HG02588 (cell line): Measurements from ENCODE around the gene NTF4.
"Not testable (repeated sequence)": the region's sequence is repeated elsewhere in the genome, so short reads cannot be mapped to it uniquely, and the experiment has no call there.

ENCODE experiments used
- ATAC-seq: cut with Tn5 transposase; IDR thresholded peaks from one replicate; pipeline ENCODE4 v1.9.1; 2021; ENCODE audit warnings: mild to moderate bottlenecking, moderate library complexity; ENCODE audit not compliant: unreplicated experiment

Gene NTF4

GRCh38 chr19:49091391-49092038 is 26.9 kb upstream of the NTF4 start:
- no peak for ATAC-seq

DNA sequence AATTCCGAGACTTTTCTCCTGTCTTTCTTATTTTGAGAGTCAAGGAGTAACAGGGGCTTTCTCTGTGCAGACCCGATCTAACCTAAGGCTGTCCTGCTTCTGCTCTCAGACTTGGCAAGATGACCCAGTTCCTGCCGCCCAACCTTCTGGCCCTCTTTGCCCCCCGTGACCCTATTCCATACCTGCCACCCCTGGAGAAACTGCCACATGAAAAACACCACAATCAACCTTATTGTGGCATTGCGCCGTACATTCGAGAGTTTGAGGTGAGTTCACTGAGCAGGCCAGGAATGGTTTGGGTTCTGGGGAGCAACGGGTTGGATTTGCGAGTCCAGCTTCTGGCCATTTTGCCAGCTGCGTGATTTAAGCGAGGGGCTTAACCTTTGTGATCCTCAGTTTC is 21.7 kb upstream of the NTF4 start:
- ATAC-seq, result no peak

GRCh38 chr19:49085868-49086232 is 21.2 kb upstream of the NTF4 start:
- ATAC-seq, result no peak

- peak; percentile 84 for ATAC-seq
These were observed 20.6 kb upstream of the NTF4 start, which contains the start of gene SNRNP70 for GRCh38 chr19:49085020-49085867. Gene SNRNP70, plus strand, starts transcription at chr19:49085451. Its CDS starts 964 bp downstream, at chr19:49086415.

DNA sequence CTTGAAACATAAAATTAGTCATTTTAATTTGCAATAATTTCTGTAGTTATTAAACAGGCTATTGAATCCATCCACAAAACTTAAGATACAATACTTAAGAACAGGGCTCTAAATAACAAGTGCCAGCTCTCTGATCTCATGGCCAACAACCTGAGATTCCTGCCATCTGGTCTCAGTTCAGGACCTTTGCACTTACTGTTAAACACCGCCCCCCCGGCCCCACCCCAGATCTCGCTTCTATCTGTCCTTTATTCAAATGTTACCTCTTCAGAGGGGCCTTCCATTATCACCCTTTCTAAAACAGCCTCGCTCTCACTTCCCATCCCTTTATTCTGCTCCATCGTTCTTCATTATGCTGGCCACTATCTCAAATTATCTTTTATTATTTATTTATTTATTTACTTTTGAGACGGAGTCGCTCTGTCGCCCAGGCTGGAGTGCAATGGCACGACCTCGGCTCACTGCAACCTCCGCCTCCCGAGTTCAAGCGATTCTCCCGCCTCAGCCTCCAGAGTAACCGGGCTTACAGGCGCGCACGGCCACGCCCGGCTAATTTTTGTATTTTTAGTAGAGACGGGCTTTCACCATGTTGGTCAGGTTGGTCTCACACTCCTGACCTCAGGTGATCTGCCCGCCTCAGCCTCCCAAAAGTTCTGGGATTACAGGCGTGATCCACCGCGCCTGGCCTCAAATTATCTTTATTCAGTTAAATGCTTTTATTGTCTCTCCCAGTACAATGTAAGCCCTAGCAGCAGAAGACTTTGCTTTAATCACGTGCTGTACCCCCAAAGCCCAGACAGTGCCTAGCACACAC is 19.8 kb upstream of the NTF4 start:
- ATAC-seq, result no peak

DNA sequence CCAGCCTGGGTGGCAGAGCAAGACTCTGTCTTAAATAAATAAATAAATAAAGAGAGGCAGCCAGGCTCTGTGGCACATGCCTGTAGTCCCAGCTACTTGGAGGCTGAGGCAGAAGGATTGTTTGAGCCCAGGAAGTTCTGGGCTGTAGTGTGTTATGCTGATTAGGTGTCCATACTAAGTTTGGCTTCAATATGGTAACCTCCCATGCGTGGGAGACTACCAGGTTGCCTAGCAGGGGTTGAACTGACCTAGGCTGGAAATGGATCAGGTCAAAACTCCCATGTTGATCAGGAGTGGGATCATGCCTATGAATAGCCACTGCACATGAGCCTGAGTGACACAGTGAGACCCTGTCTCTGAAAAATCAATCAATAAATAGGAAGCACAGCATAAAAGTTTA is 16.7 kb upstream of the NTF4 start:
- no peak for ATAC-seq

GRCh38 chr19:49080392-49080791 is 15.8 kb upstream of the NTF4 start:
- ATAC-seq, result no peak

- ATAC-seq, result not testable (repeated sequence)
These were observed 10.3 kb upstream of the NTF4 start for GRCh38 chr19:49074869-49075268.

DNA sequence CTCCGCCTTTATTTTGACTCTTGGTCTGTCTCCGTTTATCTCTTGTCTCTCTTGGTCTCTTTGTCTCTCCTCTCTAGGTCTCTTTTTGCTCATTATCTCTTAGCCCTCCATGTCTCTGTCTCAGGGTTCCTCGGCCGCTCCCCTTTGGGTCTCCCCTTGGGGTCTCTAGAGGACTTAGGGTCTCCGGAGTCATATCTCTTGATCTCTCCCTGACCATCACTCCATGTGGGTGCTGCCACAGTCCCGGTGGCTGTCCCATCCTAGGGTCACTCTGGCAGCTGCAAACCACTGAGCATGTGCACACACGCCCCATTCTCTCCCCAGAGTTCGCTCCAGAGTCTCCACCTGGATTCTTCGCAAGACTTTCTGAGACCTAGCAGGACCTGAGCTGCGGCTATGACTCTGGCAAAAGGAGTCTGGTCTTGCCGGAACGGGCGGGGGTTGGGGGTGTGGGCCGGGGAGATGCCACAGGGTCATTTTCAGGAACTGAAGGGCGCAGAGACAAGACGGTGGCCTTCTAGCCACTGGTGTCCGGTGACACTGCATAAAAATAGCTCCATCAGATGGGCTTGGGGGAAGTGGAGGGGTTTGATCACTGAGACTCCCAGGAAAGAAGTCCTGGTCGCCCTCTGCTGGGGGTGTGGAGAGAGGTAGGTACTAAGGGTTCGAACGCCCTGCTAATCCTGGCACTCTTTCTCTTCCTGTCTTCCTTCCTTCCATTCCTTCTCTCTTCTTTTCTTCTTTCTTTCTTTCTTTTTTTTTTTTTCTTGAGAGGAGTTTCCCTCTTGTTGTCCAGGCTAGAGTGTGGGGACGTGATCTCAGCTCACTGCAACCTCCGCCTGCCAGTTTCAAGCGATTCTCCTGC is 9.1 kb upstream of the NTF4 start:
- ATAC-seq, result no peak

DNA sequence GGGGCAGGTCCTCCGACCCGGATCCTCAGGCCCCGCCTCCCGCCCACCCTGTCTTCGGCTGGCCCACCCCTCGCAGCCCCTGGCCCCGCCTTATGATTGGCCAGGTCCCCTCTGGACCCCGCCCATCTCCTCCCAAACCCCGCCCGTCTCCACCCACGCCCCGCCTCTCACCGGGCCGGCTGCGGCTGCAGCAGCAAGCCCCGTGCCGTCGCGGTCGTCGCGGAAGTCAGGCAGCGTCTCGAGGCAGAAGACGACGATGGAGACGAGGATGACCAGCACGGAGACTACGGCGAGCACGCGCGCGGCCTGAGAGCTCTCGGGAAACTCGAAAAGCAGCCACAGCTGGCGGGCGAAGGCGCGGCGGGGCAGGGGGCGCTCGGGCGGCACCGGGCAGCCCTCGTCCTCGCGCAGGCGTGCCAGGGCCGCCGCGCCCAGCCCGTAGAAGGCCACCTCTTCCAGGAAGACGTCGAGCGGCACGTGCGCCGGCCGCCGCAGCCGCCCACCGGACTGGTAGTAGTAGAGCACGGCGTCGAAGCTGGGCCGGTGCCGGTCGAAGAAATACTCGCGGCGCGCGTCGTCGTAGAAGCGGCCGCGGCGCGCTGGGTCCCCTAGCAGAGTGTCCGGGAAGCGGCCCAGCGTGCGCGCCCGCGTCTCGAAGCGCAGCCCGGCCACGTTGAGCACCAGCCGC is 7.4 kb upstream of the NTF4 start:
- ATAC-seq, result no peak

- no peak for ATAC-seq
These were observed 5.8 kb upstream of the NTF4 start for GRCh38 chr19:49070416-49070815.

- ATAC-seq, result no peak
These were observed 4.4 kb upstream of the NTF4 start for GRCh38 chr19:49069026-49069425.

- ATAC-seq, result no peak
These were observed 2.9 kb upstream of the NTF4 start for GRCh38 chr19:49067554-49067953.

DNA sequence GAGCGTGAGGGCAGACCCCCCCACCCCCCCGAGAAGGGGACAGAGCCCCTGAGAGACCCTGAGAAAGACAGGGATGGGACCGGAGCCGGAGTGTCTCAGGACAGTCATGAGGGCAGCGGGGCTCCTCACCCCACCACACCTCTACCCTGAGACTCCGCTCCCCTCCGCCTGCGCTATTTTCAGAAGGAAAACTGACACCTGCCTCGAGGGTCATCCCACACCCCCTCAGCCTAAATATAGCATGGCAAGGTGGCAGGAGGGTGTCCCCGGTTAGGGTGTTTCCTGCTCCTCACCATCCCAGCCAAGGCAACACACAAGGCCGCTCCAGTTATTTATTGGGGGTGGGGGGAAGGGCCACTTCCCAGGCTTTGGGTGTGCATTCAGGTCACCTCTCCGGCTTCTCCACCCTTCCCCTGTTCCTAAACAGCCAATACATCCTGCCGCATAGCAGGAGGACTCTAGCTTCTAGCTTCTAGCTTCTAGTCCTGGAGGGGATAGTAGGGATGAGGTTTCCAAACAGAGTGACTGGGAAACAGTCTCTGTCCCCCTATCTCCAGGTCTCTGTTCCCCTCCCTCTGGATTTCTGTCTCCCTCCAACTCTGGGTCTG is 1.4 kb upstream of the NTF4 start:
- no peak for ATAC-seq

- no peak for ATAC-seq
These were observed 489 bp downstream of the NTF4 start for GRCh38 chr19:49064029-49064629.

- ATAC-seq, result no peak
These were observed 3.2 kb downstream of the NTF4 start for GRCh38 chr19:49061445-49061844.

DNA sequence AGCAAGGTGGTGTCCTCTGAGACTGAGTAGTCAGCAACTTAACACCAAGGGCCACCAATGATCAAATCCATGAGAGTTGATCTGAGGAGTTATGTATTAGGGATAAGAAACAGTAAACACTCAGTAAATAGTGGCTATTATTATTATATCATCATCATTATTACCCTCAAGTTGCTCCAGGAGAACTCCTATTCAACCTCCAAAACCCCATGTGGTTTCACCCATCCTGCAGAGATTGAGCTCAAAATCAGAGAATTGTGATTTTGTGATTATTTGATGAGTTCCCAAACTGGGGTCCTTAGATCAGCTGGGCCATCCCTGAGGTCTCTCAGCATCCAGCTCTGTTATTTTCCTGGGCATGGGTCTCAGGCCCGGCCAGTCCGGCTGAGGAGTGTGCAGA is 3.6 kb downstream of the NTF4 start:
- ATAC-seq, result no peak

- ATAC-seq, result no peak
These were observed 5.6 kb downstream of the NTF4 start for GRCh38 chr19:49059053-49059452.

- ATAC-seq, result no peak
These were observed 6.1 kb downstream of the NTF4 start for GRCh38 chr19:49058562-49058961.
